HG03457 (cell line): ENCODE measurements around the gene HSPA1A.

Experiments used
- ATAC-seq: cut with Tn5 transposase; IDR thresholded peaks from one replicate; pipeline ENCODE4 v1.9.1; 2021; ENCODE audit warnings: moderate number of reproducible peaks; ENCODE audit not compliant: unreplicated experiment

The HSPA1A gene

GRCh38 chr6:31815025-31815838 is at the start of gene HSPA1A, which contains the start of gene HSPA1L:
Gene HSPA1A, plus strand, starts transcription at chr6:31815543. Its CDS starts 214 bp downstream, at chr6:31815757.
Gene HSPA1L, minus strand, starts transcription at chr6:31815283. Its CDS starts 3,311 bp downstream, at chr6:31811972.
- no peak for ATAC-seq

DNA sequence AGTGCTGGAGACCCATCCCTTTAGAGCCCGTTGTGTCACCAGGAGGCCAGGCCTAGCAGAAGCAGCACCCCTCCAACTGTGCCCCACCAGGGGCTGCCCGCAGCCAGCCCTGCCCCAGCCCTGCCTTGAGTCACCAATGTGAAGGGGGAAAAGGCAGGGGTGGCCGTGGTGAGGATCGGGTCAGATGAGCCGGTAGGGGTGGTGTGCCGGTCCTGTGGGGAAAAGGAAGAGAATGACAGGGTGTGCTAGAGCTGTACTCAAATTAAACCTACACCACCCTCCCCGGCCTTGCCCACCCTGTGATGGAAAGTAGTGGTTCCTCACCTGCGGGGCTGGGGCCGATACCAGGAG is 49.8 kb upstream of the HSPA1A start:
- no peak for ATAC-seq

GRCh38 chr6:31765910-31766794 is 49.2 kb upstream of the HSPA1A start:
- no peak for ATAC-seq

DNA sequence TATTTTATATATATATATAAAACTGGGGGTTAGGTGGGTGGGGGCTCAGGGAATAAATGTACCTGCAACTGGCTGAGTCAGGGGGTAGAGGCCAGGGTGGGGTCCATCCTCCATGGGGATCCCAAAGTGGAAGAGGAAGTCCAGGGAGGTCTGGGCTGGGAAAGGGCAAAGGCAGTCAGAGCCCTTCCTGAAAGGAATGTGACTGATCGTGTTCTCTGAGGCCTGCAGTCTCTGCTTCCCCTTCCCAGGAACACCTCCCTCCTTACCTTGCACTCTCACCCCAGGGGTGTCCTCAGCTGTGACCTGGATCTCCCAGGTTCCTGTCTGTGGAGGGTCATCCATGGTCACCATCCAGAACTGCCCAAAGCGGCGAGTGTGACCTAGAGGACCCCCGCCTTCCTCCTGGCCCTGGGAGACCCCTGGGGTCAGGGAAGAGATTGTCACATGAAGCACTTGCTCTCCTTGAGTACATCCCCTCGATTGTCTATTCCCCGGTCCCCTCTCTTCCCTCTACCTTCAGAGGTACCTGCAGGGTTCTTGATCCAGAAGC is 48.2 kb upstream of the HSPA1A start:
- no peak for ATAC-seq

GRCh38 chr6:31768363-31769257 is 46.7 kb upstream of the HSPA1A start:
- ATAC-seq = no peak

DNA sequence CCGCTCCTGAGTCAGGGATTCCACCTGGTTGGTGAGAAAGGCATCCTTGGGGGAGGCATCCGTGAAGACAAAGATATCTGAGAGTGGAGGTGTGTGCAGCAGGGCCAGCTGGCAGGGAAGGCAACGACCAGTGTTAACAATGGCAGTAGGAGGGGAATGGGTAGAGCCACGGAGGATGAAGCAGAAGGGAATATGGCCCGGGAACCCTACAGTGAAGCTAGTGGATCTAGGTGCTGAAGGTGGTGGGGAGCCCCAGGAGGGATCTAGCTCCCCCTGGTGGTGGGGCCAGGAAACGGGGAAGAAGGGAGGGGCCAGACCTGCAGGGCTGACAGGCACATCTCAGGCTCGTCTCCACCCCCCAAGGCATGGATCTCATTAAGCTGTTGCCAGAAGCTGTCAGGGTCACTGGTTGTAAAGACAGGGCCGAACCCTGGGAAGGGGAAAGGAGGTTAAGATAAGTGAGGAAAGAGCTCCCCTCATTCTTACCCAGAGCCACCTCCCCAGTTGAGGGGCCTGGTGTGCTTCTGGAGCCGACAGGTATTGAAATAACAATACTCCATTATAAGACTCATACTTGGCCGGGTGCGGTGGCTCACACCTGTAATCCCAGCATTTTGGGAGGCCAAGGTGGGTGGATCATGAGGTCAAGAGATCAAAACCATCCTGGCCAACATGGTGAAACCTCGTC is 45.5 kb upstream of the HSPA1A start:
- ATAC-seq = no peak

GRCh38 chr6:31770860-31771259 is 44.5 kb upstream of the HSPA1A start:
- no peak for ATAC-seq

GRCh38 chr6:31771992-31772358 is 43.4 kb upstream of the HSPA1A start:
- no peak for ATAC-seq

GRCh38 chr6:31775184-31775583 is 40.2 kb upstream of the HSPA1A start:
- no peak for ATAC-seq

DNA sequence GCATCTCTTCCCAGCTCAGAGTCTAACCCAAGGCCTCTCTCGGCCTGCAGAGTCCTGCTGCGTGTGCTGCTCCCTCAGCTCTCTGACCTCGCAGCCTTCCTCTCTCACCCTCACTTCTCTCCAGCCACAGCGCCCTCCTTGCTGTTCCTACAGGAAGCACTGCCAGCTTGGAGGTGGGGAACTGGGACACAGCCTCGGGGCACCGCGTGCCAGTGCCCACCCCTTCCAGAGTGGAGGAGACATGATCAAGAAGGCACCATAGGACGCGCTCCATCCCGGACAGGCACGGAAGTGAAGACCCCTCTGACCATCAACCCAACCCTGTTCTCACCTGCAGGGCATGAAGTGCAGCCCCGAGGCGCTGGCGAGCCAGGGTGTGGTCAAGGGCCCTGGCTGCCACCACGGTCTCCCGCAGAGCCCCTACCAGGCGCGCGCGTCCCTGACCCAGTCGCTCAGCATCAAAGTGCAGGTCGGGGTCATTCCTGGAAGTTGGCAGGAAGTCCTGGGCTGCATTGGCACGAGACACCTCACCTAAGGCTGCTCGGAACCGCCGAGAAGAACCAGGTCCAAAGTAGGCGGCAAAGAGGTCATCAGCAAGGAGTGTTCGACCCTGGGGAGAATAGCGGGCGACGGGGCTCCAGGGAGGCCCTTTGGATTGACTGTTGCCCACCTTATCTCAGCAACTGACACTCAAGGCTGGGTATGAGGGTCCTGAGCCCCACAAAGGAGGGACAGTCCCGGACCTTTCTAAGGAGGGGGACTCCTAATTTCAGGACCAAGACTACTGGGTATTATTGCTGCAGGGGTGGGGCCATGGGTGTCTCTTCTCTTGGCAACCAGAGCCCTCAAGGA is 39.5 kb upstream of the HSPA1A start:
- ATAC-seq = no peak

DNA sequence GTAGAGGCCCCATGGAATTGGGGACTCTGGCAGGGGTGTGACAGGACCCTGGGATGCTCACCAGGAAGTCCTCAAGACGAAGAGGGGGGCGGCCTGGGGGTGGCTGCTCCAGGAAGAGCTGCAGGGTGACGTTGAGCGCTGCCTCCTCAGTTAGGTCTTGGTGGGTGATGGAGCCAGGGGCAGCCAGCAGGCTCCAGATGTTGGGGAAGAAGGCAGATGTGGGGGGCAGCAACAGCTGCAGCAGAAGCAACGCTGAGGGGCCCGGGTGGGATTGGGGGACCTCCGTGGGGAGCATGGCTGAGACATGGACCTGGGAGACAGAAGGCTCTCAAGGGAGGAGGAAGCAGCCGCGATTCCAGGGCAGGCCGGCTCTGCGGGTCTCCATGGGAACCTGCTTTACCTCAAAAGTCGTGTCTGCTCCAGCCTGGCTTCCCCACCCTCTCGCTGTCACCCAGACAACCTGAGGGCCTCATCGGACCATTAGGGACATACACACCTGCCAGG is 38.8 kb upstream of the HSPA1A start:
- no peak for ATAC-seq

GRCh38 chr6:31776989-31777666 is 38.2 kb upstream of the HSPA1A start, which contains the start of gene VWA7:
Gene VWA7, minus strand, starts transcription at chr6:31777328. Its CDS starts 549 bp downstream, at chr6:31776779.
- ATAC-seq = no peak

GRCh38 chr6:31777667-31778050 is 37.7 kb upstream of the HSPA1A start:
- no peak for ATAC-seq

DNA sequence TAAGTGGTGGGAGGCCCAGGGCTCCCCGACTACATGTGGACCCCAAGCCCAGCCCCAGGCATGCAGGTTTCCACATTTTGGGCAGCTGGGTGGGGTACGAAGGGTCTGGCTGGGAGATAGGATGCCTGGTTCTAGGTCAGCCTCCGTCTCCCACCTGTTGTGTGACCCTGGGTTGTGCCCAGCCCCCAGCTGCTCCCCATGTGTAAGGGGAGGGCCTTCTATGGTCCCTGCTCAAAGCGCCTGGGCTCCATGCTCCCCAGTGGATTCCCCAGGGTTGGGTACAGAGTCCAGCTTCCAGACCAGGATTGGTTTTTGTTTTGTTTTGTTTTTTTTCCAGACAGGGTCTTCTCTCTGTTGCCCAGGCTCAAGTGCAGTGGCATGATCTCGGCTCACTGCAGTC is 37.1 kb upstream of the HSPA1A start:
- no peak for ATAC-seq

DNA sequence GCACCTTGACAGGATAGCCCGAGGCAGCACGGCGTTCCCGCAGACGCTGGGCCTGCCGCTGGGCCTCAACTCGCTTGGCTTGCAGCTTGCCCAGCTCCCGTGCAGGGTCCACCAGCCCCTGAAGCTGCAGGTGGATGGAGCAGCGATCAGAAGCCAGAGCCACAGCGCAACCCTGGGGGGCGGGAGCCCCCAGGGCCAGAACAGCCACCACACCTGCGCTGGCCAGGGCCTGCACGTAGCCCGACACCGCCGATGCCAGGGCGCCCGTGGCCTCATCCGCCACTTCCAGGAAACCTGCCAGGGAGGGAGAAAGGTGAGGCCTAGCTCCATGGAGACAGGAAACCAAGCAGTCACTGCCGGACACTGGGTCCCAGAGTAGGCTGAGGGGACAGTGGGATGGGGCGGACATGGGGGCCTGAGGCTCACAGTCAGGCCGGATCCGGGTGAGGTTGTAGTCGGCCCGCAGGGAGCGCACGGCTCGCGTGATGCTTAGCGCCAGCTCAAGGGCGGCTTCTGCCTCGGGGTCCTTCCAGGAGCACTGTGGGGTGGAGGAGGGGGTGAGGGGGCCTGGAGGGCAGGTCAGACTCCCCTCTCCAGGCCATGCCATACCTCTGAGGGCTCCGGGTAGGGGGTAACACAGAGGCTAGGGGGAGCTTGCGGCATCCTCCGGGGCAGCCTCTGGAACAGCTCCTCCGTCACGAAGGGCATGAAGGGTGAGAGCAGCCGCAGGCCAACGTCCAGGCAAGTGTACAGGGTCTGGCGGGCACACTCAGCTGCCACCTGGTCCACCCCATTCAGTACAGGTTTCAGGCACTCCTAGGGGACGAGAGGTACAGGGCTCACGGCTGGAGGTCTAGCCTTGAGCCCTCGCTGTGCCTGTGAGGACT is 36.1 kb upstream of the HSPA1A start:
- no peak for ATAC-seq

DNA sequence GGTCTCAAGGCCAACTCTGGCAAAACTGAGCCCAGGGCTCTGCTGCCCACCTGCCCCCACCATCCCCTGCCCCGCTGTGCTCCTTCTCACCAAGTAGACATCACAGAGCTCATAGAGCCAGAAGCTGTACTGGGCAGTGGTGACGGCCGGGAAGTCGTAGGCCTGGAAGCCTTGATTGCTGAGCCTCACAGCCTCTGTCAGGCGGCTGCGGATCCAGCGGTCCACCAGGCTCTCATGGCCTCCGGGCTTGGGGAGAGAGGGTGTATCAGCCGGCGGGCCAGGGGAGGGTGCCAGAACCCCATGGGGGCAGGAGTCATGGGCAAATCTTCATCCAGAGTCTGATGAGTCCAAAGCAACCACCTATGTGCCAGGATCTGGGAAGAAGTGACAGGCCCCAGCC is 35.4 kb upstream of the HSPA1A start:
- no peak for ATAC-seq

- no peak for ATAC-seq
Measured at GRCh38 chr6:31780507-31781243, 34.7 kb upstream of the HSPA1A start.
